ENCODE results near the gene OR1J1. TPM values are rescaled to one million over a fixed set of nuclear protein-coding genes. Genes with fewer than 3 reads are reported as not detected.

OR1J1 gene
- total RNA-seq, 1 donor from 2014 or later, result not detected

- H3K36me3 Mint-ChIP-seq (ENCODE audit: low read depth), result peaks cover 1% of the 10 kb centered on the region
- peak; percentile 95 for TF ChIP-seq CTCF (IDR thresholded peaks at IDR 0.05)
- no peak for DNase-seq (ENCODE audit: low spot score)
- peak overlapping the region; percentile 63 for H3K4me3 Mint-ChIP-seq (ENCODE audit: unreplicated experiment)
- H3K27ac Mint-ChIP-seq (ENCODE audit: unreplicated experiment), result no peak overlapping the region
- peaks cover 11% of the 10 kb centered on the region for H3K4me1 Mint-ChIP-seq (ENCODE audit: low read depth)
- H3K9me3 Mint-ChIP-seq (ENCODE audit: low read depth), result peaks cover 9% of the 10 kb centered on the region
- H3K27me3 Mint-ChIP-seq (ENCODE audit: low read depth), result peaks cover 79% of the 10 kb centered on the region
These were observed 12.8 kb downstream of the OR1J1 start for GRCh38 chr9:122464633-122465567.

- Mint-ChIP-seq H3K4me1 (ENCODE audit: low read depth) (peaks cover 11% of the 10 kb centered on the region), H3K27me3 (ENCODE audit: low read depth) (peaks cover 77% of the 10 kb centered on the region), H3K27ac (ENCODE audit: unreplicated experiment) (no peak overlapping the region), H3K36me3 (ENCODE audit: low read depth) (peaks cover 1% of the 10 kb centered on the region), H3K9me3 (ENCODE audit: low read depth) (peaks cover 9% of the 10 kb centered on the region), H3K4me3 (ENCODE audit: unreplicated experiment) (peak overlapping the region; percentile 63)
- TF ChIP-seq CTCF (IDR thresholded peaks at IDR 0.05), result peak; percentile 62
- no peak for DNase-seq (ENCODE audit: low spot score)
These were observed 13.7 kb downstream of the OR1J1 start for GRCh38 chr9:122463828-122464632.

GRCh38 chr9:122457787-122458186, 19.9 kb downstream of the OR1J1 start:
- no peak for TF ChIP-seq CTCF (IDR thresholded peaks at IDR 0.05)

GRCh38 chr9:122456123-122456522, 21.6 kb downstream of the OR1J1 start:
- no peak overlapping the region for H3K4me3 Mint-ChIP-seq (ENCODE audit: unreplicated experiment)
- no peak for DNase-seq (ENCODE audit: low spot score)
- peaks cover 50% of the 10 kb centered on the region for H3K27me3 Mint-ChIP-seq (ENCODE audit: low read depth)
- peaks cover 1% of the 10 kb centered on the region for H3K36me3 Mint-ChIP-seq (ENCODE audit: low read depth)
- no peaks in the 10 kb centered on the region for H3K4me1 Mint-ChIP-seq (ENCODE audit: low read depth)
- H3K27ac Mint-ChIP-seq (ENCODE audit: unreplicated experiment), result no peak overlapping the region
- H3K9me3 Mint-ChIP-seq (ENCODE audit: low read depth), result peaks cover 6% of the 10 kb centered on the region
- no peak for TF ChIP-seq CTCF (IDR thresholded peaks at IDR 0.05)

More at GRCh38 chr9:122457787-122458186, 19.9 kb downstream of the OR1J1 start:
- peaks cover 9% of the 10 kb centered on the region for H3K9me3 Mint-ChIP-seq (ENCODE audit: low read depth)
- DNase-seq (ENCODE audit: low spot score), result no peak
- H3K27ac Mint-ChIP-seq (ENCODE audit: unreplicated experiment), result no peak overlapping the region
- peaks cover 1% of the 10 kb centered on the region for H3K36me3 Mint-ChIP-seq (ENCODE audit: low read depth)
- no peaks in the 10 kb centered on the region for H3K4me1 Mint-ChIP-seq (ENCODE audit: low read depth)
- peaks cover 67% of the 10 kb centered on the region for H3K27me3 Mint-ChIP-seq (ENCODE audit: low read depth)
- H3K4me3 Mint-ChIP-seq (ENCODE audit: unreplicated experiment), result no peak overlapping the region

GRCh38 chr9:122453677-122454135, 24.0 kb downstream of the OR1J1 start:
- Mint-ChIP-seq H3K4me3 (ENCODE audit: unreplicated experiment) (no peak overlapping the region), H3K27me3 (ENCODE audit: low read depth) (peaks cover 29% of the 10 kb centered on the region), H3K4me1 (ENCODE audit: low read depth) (no peaks in the 10 kb centered on the region), H3K36me3 (ENCODE audit: low read depth) (no peaks in the 10 kb centered on the region), H3K27ac (ENCODE audit: unreplicated experiment) (no peak overlapping the region), H3K9me3 (ENCODE audit: low read depth) (no peaks in the 10 kb centered on the region)
- no peak for TF ChIP-seq CTCF (IDR thresholded peaks at IDR 0.05)
- DNase-seq (ENCODE audit: low spot score), result no peak

All from chondrocyte (in vitro differentiated cells).